NK-92 (cell line): ENCODE results near the gene ARHGEF28.

Experiments
- DNase-seq: peaks from one replicate; lab custom pipeline; 2025; ENCODE audit not compliant: unreplicated experiment; lab: John Stamatoyannopoulos, UW

ARHGEF28 gene

DNA sequence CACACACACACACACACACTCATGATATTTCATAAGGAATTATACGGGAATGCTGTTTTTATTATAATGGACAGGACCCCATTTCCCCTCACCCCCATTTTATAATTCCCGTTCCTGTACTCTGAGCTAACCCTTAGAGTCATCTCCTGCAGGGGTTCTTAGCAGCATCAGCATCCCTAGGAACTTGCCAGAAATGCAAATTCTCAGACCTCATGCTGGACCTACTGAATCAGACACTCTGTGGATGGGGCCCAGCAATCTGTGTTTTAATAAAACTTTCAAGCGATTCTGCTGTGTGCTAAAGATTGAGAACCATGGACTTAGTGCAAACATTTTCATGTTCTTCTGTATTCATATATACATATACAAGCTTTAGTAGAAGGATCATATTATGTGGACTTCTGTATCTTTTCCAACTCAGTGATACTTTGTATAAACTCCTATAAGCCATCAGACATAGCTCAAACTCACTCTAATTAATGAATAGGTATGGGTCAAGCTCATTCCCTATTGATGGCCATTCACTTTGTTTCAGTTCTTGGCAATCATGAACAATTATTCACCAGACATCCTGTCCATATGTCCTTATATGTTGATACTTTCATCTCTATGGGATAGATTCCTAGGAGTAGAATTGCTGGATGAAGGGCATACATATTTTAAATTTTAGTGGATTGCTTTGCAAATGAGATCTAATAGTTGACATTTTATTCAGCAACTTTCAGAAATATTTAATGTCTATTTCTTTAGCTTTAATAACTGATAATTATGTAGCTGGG is 65.5 kb downstream of the ARHGEF28 start:
- no peak for DNase-seq

DNA sequence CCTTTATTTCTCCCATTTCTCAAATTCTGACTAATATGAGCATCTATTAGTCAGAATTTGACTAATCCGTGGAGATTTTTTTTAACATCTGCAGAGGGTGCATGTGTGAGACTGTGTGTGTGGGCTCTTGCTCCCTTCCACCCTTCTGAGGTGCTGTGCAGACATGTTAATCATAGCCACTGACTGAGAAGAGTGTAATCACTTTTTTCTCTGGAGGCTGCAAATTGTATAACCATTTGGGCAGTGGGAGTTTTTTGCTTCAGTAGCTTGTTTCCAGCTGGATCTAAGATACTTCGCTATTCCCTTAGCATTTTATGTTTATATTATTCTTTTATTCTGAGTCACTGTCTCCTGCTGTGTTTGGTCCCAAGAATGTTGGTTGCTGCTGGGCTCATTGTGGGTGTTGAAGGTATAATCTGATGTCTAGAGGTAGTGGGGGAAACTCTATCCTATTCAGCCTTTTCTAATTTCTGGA is 66.2 kb downstream of the ARHGEF28 start:
- no peak for DNase-seq

DNA sequence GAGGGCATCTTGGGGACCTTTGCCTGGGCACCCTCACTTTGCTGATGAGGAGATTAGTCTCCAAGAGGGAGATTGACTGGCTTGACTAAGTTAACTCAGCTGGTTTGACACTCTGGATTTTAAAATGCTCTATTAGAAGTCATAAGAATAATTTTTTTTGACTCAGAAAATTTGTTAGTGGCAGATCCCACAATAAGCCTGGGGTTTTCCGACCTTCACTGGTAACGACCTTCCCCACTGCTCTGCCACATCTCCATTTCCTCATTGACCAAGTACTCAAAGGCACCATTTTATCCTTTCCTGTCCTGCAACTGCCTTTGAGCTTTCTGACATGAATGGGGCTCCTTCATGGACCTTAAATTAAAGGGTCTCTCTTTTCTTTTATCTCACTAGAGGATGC is 67.0 kb downstream of the ARHGEF28 start:
- DNase-seq: no peak

DNA sequence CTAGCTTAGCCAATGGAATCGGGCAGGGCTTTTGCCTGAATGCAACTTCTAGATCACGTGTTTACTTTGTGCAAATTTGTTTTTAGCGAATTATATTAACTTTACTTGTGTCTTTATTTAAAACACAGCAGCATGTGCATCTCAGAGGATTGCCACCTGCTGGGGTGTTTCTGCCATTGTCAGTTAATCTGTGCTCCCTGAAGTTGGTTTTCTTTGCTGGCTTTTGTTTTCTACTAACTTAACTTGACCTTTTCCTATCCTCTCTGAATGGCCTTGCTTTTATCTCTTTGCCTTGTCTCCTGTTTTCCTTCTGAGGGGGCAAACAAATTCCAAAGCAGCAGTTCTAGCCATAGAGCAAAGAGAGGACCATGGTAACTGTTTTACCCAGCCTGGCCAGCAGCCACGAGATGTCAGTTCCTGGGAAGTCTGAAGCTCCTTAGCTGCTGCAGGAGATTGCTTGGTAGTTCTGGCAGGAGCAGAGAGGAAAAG is 67.6 kb downstream of the ARHGEF28 start:
- no peak for DNase-seq

DNA sequence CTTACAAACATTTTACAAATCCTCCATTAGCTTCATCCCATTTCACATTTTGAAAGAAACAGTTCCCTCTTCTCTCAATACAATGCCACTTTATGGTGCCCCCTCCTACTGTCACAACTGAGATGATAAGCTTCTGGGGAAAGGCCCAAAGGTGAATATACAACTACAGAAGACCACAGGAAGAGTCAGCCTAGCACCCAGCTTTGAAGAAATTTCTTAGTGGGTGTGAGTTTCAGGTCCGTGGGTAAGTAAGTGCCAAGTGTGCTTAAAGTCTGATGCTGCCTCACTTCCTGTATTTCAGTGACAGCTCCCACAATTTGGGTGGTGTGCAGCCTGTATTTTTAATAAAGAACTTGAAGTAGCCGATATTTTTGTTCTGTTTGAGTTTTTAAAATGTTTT is 68.1 kb downstream of the ARHGEF28 start:
- DNase-seq: no peak

DNA sequence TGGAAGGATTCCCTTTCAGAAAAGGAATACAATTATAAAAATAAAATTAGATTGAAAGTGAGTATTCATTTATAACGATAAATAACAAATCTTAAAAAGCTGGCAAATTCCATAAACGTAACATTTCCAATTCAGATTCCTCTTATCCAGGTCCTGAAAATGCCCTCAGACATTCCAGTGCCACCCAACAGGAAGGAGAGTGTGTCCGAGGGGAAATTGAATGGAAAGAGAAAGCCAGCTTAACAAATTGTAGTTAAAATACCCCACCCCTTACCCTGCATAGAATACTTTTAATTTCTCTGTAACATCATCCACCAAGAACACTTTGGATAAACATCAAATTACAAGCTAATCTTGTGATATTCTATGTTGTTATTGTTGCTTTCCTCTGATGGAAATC is 72.0 kb downstream of the ARHGEF28 start:
- DNase-seq: no peak

DNA sequence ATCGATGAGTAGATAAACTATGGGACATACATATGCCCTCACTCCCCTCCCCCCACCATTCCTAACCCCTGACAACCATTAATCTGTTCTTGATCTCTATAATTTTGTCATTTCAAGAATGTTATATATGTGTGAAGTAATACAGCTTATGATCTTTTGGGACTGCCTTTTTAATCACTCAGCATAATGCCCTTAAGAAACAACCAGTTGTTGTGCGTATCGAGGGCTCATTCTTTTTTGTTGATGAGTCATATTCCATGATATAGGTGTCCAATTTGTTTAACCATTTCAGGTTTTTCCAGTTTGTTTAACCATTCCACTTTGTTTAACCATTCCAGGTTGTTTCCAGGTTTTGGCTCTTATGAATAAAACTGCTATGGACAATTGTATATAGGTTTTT is 75.6 kb downstream of the ARHGEF28 start:
- no peak for DNase-seq

DNA sequence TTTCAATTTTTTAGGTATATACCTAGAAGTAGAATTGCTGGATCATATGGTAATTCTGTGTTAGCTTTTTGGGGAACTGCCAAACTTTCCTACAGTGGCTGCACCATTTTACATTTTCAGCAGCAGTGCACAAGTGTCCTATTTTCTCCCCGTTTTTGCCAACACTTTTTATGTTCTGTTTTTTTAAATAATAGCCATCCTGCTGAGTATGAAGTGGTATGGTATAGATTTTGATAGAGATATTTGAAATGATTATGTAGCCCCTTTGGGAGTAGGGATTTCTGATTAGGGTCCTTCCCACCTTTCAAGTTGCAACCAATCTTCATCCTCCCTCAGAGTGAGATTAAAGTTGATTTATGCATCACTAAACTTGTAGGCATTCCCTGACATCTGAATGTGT is 76.5 kb downstream of the ARHGEF28 start:
- no peak for DNase-seq

DNA sequence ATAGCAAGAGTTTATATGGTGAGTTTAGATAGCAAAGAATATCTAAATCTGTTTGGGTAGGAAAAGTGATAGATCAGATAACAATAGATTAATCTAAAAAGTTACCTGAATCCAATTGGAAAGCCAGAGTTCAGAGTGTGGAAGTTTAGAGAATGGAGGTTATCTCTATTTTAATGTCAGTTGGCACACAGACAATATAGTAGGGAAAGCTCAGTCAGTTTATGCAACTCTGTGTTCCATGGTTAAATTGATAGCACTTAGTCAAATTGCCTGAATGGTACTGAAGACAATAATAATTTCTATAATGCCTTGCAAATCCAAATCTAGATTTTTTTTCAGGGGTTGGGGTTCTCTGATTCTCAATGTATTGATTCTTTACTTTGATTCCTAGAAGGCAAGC is 77.0 kb downstream of the ARHGEF28 start:
- DNase-seq: no peak

DNA sequence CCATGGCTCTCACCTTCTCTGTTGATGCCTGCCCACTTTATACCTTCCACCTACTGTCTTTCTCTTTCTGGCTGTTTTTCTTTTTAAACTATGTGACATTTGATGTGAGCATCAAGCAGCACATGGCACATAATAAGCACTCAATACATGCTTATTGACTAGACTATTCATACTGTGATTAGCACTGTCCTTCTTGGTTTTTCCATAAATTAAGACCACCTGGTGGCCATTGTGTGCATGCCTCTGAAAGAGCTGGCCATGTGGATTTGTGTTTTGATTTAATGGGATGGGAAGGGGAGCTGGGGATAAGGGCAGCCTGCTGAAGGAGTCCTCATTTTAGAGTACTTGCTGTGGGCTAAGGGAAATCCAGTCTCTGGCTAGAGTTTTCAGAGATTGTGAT is 79.4 kb downstream of the ARHGEF28 start:
- DNase-seq: no peak

DNA sequence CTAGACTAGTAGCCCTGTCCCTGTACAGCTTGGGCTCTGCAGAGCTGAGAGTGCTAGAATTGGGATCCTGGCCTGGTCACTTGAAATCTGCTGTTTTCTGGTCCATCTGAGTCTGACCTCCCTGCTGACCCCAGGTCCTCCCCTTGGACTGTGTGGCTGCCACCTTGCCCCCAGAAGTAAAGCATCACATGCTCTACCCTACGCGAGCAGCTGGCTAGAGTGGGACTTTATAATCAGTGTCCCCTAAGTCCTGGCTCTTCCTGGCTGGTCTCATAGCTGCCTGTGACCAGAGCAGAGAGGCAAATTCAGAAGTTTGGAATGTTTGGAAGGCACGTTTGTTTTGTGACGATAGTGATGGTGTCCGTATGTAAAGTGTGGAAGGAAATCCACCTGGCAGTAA is 81.0 kb downstream of the ARHGEF28 start:
- DNase-seq: no peak

DNA sequence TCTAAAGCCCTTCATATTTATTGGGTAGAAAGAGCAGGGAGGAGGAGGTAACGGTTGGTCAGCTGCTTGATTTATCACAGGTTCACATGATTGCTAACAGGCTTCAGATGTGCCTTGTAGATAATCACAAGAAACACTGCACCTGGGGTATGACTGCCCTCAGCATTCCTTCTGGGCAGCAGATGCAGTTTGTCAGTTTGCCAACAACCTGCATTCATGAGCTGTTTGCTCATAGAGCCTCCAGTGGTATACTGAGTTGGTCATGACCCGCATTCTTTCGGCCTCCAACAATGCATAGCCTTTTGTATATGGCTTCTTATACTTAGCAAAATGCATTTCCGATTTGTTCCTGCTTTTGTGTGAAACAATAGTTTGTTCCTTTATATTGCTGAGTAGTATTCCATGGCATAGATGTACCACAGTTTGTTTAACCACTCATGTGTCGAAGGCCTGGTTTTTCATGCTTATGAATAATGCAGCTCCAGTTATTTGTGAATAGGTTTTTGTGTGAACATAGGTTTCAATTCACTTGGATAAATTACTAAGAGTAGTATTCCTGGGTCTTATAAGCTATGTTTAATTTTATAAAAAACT is 83.6 kb downstream of the ARHGEF28 start:
- DNase-seq: no peak

DNA sequence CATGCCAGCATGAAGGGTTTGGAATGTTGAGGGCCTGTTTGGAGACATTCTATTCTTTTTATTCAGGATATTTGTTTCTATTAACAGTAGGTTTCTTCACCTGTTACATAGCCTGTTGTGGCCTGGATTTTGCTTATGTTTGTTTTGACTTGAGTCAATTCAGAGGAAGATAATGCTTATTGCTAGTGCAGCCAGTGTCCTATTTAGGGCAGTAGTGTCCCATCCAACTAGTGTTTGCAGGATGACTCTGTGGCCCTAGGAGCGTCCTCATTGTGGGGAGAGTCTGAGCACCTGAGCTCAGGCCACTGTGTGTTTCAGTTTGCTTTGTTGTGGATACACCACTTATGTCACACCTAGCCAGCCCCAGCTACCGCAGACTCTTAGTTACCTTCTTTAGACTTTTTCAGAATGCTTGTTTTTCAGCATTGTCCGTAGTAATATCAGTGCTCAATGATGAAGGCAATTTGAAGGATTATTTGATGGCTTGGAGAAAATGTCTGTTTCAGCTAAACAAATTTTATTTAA is 90.3 kb downstream of the ARHGEF28 start:
- DNase-seq: no peak

DNA sequence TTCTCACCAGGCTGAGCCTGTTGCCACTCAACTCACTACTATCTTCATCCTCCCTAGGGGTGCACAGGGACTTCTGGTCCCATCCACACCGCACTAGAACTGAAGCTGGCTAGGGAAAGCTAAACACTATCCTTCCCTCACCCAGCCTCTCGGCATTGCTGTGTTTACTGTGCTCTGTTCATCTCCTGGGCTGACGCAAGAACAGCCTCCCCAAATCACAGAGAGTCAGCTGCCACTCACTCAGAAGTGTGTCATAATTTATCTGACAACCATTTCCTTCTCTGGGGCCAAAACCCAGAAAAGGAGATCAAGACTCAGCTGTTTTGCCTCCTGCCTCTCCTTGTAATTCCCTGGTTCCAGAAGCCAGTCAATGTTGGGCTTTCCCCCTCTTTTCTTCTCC is 92.8 kb downstream of the ARHGEF28 start:
- DNase-seq: no peak

DNA sequence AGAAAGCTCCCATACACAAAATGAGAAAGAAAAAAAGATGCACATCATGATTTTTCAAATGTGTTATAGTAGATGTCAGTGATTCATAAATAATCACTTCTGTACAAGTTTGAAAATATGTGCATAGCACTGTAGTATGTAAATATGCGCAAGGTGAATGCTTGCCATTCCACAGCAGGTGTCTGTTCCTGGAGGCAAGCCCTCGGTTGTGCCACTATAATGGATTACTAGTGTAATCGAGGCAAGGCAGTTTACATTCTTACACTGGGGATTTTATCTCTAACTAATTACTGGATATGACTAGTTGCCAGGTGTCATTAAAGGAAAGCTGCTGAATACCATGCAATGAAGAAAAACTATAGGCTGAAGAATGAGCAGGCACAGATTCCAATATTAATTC is 93.6 kb downstream of the ARHGEF28 start:
- no peak for DNase-seq

DNA sequence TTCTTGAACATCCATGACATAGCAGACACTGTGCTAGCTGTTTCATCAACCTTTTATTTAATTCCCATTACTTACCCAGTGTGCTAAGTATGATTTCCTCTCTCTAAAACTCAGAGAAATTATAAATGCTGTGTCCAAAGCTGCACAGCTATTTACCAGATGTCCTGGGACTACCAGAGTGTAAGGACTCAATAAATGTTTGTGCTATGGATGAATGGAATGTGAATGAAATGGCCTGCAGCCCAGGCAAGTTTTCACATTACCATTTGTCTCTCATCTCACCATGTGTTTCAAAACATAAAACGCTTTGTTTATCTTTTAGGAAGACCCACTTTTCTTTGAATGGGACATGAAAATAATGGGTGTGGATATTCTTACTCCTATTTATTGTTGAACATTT is 96.2 kb downstream of the ARHGEF28 start:
- no peak for DNase-seq

DNA sequence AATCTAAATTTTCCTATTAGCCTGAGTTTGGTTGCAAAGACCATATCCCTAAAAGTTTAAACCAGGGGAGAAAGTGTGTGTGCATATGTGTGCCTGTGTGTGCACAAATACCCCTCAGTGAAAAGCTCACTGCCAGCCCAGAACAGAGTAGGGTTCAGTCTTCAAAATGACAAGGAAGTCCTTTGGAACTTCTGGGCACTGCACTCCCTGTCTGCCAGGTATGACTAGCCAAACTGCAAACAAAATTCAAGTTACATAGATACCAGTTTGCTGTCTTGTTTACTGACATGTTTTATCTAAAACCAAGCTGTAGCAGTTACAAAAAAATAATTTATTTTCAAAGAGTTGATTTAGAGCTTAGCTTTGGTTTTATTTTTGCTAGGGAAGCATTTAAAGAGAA is 100.1 kb downstream of the ARHGEF28 start:
- no peak for DNase-seq

DNA sequence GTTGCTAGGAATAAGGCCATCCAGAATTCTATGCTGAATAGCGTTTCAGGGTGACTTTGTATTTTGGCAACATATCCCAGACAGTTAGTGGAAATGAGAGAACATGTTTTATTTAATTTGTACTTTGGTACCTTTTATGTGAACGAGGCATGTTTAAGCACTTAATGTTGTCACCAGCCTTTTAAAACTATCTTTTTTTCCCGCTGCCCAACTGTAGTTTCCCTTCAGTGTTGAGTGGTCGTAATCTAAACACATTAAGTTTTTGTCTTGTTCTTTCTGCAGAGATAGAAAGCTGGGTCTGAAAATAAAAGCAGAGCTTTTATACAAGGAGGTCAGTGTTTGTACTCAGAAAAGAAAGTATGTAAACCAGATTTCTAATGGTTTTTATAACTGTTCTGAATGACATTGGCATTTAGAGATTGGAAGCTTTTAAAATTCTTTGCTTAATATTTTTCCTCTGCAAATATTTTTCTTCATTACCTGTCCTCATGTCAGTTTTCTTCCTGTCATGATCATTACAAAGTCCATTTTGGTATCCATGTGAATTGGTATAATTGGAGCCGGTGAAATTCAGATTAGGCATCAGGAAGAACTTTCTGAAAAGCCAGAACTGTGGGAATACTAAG is 100.7 kb downstream of the ARHGEF28 start:
- no peak for DNase-seq

DNA sequence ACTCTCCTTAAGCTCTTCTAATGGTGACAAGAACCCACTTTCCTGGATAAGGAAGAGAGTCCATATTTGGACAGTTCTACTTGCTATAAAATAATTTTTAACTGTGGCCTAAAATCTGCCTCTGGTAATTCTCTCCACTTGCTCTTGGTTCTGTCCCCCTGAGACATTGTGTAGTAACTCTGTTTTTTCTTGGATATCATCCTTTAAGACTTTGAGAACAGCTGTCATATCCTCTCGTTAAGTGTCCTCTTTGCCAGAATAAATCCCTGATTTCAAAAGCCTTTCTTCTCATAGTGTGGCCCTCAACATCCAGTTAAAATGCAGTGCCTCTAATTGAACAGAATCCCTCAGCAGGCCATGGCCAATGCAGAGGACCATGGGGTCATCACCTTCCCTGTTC is 101.5 kb downstream of the ARHGEF28 start:
- DNase-seq: no peak

DNA sequence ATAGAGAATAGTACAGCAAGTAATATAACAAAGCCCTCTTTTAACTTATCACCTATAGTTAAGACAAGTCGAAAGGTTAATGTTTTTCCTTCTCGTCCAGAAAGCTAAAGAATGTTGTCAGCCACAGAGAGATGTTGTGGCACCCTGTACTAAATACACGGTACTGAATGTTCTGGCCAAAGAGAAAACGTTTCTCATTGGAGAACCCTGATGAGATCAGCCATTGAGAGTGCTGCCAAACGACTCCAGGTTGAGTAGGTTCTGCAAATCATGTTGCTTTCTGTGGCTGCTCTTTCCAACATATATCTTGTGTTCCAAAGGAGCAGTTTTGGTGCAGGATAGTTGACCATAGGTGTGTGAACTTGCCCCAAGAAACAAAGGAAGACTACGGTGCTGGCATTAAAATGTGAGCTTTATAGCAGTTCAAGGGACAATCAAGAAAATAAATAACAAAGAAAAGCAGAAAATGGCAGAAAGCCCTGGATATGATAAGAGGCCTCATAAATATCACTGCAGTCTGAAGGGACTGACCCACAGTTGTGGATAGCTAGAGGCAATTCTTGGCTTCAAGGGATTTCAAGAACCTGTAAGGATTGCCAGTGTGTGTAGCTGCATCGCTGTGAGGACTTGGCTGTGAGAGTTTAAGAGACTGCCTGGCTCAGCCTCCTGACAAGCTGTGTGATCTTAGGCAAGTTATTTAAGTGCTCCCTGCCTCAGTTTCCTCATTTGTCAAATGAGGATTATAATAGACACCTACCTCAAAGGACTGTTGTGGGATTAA is 102.7 kb downstream of the ARHGEF28 start:
- no peak for DNase-seq

DNA sequence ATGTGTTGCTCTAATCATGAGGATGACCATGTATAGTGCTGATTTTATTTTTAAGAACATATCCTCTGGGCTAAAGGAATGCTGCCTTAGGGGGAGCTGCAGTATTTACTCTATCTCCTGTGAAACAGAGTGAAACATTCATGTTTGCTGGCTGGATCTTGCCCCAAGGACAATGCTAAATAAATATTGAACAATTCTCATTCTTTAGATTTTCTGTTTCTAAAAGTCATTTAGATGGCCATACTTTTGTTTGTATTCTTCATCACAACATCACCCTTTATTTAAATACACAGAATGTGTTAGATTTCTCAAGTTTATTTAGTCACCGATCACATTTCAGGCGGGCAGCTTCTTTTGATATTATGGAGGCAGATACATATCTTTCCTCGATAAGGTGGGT is 103.3 kb downstream of the ARHGEF28 start:
- no peak for DNase-seq
